ENCODE data around the gene ANKS1B. TPM values are rescaled to one million over a fixed set of nuclear protein-coding genes. Genes with fewer than 3 reads are reported as not detected.

Gene ANKS1B
- total and polyA plus RNA-seq, 4 donors = 0.03 to 3.4 (median 0.53) TPM

DNA sequence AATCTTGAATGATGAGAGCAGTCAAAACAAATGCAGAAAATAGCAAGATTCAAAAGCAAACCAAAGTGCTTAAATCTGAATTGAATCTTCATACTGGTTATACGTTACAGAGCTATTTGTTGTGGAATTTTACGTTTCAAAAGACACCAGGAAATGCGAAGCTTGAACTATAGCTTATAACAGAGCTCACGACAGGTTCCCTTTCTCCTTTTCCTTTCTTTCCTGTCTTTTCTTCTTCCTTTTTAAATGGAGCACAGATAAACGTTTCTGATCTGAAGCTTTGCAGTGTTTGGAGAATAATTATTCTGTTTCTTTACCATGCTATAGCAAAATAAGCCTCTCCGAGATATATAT lies 829.8 kb downstream of the ANKS1B start:
- H3K9ac ChIP-seq (ENCODE audit: low read depth in 1 of 2, low read length in 2 of 2) = no peak overlapping the region
- no peak overlapping the region for H3K27ac ChIP-seq (ENCODE audit: low read depth in 1 of 2, low read length in 2 of 2)
- WGBS = 50% methylated on average over 6 of the region's 6 CpGs
- H3K4me1 ChIP-seq (ENCODE audit: control insufficient read depth in 4 of 4, insufficient read depth in 4 of 4, low read length in 3 of 4) = no peaks in the 10 kb centered on the region
- H3K4me3 ChIP-seq (ENCODE audit: low read depth in 1 of 3, low read length in 3 of 3) = no peak overlapping the region
- no peaks in the 10 kb centered on the region for H3K27me3 ChIP-seq (ENCODE audit: control insufficient read depth in 4 of 4, insufficient read depth in 4 of 4, low read length in 3 of 4)
- TF ChIP-seq FOXA1 (IDR thresholded peaks at IDR 0.05) (no peak), NR2F2 (IDR thresholded peaks at IDR 0.05) (no peak), FOXA2 (IDR thresholded peaks at IDR 0.05) (no peak), TAF1 (conservative IDR thresholded peaks at IDR 0.05) (no peak), HNF4G (IDR thresholded peaks at IDR 0.05) (no peak), EGR1 (IDR thresholded peaks at IDR 0.05; ENCODE audit: low read depth in 2 of 2) (no peak), YY1 (IDR thresholded peaks at IDR 0.05) (no peak), SP1 (IDR thresholded peaks at IDR 0.05) (no peak), GABPA (IDR thresholded peaks at IDR 0.05 in 1 of 2, conservative IDR thresholded peaks at IDR 0.05 in 1 of 2) (no peak), JUND (IDR thresholded peaks at IDR 0.05) (no peak), RXRA (IDR thresholded peaks at IDR 0.05) (no peak), RAD21 (IDR thresholded peaks at IDR 0.05) (no peak)
- TF ChIP-seq, protein P1, sequence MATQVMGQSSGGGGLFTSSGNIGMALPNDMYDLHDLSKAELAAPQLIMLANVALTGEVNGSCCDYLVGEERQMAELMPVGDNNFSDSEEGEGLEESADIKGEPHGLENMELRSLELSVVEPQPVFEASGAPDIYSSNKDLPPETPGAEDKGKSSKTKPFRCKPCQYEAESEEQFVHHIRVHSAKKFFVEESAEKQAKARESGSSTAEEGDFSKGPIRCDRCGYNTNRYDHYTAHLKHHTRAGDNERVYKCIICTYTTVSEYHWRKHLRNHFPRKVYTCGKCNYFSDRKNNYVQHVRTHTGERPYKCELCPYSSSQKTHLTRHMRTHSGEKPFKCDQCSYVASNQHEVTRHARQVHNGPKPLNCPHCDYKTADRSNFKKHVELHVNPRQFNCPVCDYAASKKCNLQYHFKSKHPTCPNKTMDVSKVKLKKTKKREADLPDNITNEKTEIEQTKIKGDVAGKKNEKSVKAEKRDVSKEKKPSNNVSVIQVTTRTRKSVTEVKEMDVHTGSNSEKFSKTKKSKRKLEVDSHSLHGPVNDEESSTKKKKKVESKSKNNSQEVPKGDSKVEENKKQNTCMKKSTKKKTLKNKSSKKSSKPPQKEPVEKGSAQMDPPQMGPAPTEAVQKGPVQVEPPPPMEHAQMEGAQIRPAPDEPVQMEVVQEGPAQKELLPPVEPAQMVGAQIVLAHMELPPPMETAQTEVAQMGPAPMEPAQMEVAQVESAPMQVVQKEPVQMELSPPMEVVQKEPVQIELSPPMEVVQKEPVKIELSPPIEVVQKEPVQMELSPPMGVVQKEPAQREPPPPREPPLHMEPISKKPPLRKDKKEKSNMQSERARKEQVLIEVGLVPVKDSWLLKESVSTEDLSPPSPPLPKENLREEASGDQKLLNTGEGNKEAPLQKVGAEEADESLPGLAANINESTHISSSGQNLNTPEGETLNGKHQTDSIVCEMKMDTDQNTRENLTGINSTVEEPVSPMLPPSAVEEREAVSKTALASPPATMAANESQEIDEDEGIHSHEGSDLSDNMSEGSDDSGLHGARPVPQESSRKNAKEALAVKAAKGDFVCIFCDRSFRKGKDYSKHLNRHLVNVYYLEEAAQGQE (IDR thresholded peaks at IDR 0.05) = no peak
- TF ChIP-seq, protein P2, sequence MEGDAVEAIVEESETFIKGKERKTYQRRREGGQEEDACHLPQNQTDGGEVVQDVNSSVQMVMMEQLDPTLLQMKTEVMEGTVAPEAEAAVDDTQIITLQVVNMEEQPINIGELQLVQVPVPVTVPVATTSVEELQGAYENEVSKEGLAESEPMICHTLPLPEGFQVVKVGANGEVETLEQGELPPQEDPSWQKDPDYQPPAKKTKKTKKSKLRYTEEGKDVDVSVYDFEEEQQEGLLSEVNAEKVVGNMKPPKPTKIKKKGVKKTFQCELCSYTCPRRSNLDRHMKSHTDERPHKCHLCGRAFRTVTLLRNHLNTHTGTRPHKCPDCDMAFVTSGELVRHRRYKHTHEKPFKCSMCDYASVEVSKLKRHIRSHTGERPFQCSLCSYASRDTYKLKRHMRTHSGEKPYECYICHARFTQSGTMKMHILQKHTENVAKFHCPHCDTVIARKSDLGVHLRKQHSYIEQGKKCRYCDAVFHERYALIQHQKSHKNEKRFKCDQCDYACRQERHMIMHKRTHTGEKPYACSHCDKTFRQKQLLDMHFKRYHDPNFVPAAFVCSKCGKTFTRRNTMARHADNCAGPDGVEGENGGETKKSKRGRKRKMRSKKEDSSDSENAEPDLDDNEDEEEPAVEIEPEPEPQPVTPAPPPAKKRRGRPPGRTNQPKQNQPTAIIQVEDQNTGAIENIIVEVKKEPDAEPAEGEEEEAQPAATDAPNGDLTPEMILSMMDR (IDR thresholded peaks at IDR 0.05; ENCODE audit: low read depth, low read length, missing input control) = no peak
- TF ChIP-seq, protein P3, sequence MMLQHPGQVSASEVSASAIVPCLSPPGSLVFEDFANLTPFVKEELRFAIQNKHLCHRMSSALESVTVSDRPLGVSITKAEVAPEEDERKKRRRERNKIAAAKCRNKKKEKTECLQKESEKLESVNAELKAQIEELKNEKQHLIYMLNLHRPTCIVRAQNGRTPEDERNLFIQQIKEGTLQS (IDR thresholded peaks at IDR 0.05) = no peak
- TF ChIP-seq, protein P4, sequence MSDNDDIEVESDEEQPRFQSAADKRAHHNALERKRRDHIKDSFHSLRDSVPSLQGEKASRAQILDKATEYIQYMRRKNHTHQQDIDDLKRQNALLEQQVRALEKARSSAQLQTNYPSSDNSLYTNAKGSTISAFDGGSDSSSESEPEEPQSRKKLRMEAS (IDR thresholded peaks at IDR 0.05) = no peak
- TF ChIP-seq, protein P5, sequence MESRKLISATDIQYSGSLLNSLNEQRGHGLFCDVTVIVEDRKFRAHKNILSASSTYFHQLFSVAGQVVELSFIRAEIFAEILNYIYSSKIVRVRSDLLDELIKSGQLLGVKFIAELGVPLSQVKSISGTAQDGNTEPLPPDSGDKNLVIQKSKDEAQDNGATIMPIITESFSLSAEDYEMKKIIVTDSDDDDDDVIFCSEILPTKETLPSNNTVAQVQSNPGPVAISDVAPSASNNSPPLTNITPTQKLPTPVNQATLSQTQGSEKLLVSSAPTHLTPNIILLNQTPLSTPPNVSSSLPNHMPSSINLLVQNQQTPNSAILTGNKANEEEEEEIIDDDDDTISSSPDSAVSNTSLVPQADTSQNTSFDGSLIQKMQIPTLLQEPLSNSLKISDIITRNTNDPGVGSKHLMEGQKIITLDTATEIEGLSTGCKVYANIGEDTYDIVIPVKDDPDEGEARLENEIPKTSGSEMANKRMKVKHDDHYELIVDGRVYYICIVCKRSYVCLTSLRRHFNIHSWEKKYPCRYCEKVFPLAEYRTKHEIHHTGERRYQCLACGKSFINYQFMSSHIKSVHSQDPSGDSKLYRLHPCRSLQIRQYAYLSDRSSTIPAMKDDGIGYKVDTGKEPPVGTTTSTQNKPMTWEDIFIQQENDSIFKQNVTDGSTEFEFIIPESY (IDR thresholded peaks at IDR 0.05) = no peak
- peaks cover 0 to 2% (median 0%) of the 10 kb centered on the region in 4 donors for H3K9me3 ChIP-seq (ENCODE audit: control insufficient read depth in 4 of 4, low read length in 3 of 4)
- no peak for DNase-seq (ENCODE audit: low spot score)
- no peaks in the 10 kb centered on the region for H3K36me3 ChIP-seq (ENCODE audit: control insufficient read depth in 4 of 4, insufficient read depth in 3 of 4, low read depth in 1 of 4, low read length in 3 of 4)
